Central memory CD4-positive, alpha-beta T cell (primary cell): ENCODE measurements around the gene MSI2.

Experiments used
- DNase-seq: peaks from one replicate; pipeline ENCODE4 v3.0.0; 2022

The MSI2 gene

GRCh38 chr17:57515662-57516211 is 259.4 kb downstream of the MSI2 start:
- no peak for DNase-seq

GRCh38 chr17:57516290-57517230 is 260.2 kb downstream of the MSI2 start:
- DNase-seq: no peak

- no peak for DNase-seq
Measured at GRCh38 chr17:57517273-57517631, 260.9 kb downstream of the MSI2 start.

- no peak for DNase-seq
Measured at GRCh38 chr17:57517632-57518456, 261.5 kb downstream of the MSI2 start.

GRCh38 chr17:57518587-57519581 is 262.6 kb downstream of the MSI2 start:
- no peak for DNase-seq

GRCh38 chr17:57519800-57520199 is 263.5 kb downstream of the MSI2 start:
- DNase-seq: no peak

GRCh38 chr17:57521606-57522005 is 265.3 kb downstream of the MSI2 start:
- no peak for DNase-seq

GRCh38 chr17:57522042-57523005 is 266.0 kb downstream of the MSI2 start:
- no peak for DNase-seq

GRCh38 chr17:57523926-57524632 is 267.8 kb downstream of the MSI2 start:
- DNase-seq: no peak

GRCh38 chr17:57524839-57525568 is 268.7 kb downstream of the MSI2 start:
- no peak for DNase-seq

GRCh38 chr17:57527221-57528057 is 271.1 kb downstream of the MSI2 start:
- no peak for DNase-seq

GRCh38 chr17:57528058-57528451 is 271.7 kb downstream of the MSI2 start:
- no peak for DNase-seq

- no peak for DNase-seq
Measured at GRCh38 chr17:57530026-57530425, 273.7 kb downstream of the MSI2 start.

GRCh38 chr17:57530508-57530907 is 274.2 kb downstream of the MSI2 start:
- no peak for DNase-seq

- DNase-seq: no peak
Measured at GRCh38 chr17:57531078-57531477, 274.8 kb downstream of the MSI2 start.

- no peak for DNase-seq
Measured at GRCh38 chr17:57531648-57532504, 275.6 kb downstream of the MSI2 start.

GRCh38 chr17:57532556-57532955 is 276.2 kb downstream of the MSI2 start:
- DNase-seq: no peak

- DNase-seq: no peak
Measured at GRCh38 chr17:57532966-57533365, 276.6 kb downstream of the MSI2 start.
